Measurements from ENCODE around the gene SYK. TPM values are rescaled to one million over a fixed set of nuclear protein-coding genes. Genes with fewer than 3 reads are reported as not detected.
"Not testable (repeated sequence)": the region's sequence is repeated elsewhere in the genome, so short reads cannot be mapped to it uniquely, and the experiment has no call there.

Gene SYK
- total RNA-seq, 1 donor from 2014 or later: 13.0 TPM

- Mint-ChIP-seq H3K36me3 (peaks cover 4% of the 10 kb centered on the region), H3K27me3 (no peaks in the 10 kb centered on the region), H3K27ac (no peak overlapping the region), H3K9me3 (peaks cover 6% of the 10 kb centered on the region), H3K4me3 (no peak overlapping the region), H3K4me1 (ENCODE audit: unreplicated experiment) (peaks cover 13% of the 10 kb centered on the region)
- TF ChIP-seq CTCF (conservative IDR thresholded peaks at IDR 0.05): no peak
- DNase-seq (ENCODE audit: extremely low spot score, unreplicated experiment): no peak
Measured at GRCh38 chr9:90818279-90818678, 16.7 kb downstream of the SYK start.

GRCh38 chr9:90820406-90820805 lies 18.8 kb downstream of the SYK start:
- H3K4me3 Mint-ChIP-seq; H3K27me3 Mint-ChIP-seq; H3K4me1 Mint-ChIP-seq (ENCODE audit: unreplicated experiment); H3K27ac Mint-ChIP-seq; H3K9me3 Mint-ChIP-seq; H3K36me3 Mint-ChIP-seq; DNase-seq (ENCODE audit: extremely low spot score, unreplicated experiment): not testable (repeated sequence)

GRCh38 chr9:90821236-90821635 lies 19.6 kb downstream of the SYK start:
- not testable (repeated sequence) for H3K27ac Mint-ChIP-seq; DNase-seq (ENCODE audit: extremely low spot score, unreplicated experiment); H3K27me3 Mint-ChIP-seq; H3K4me1 Mint-ChIP-seq (ENCODE audit: unreplicated experiment); H3K9me3 Mint-ChIP-seq; H3K4me3 Mint-ChIP-seq; H3K36me3 Mint-ChIP-seq

GRCh38 chr9:90821697-90822096 lies 20.1 kb downstream of the SYK start:
- Mint-ChIP-seq H3K27ac (no peak overlapping the region), H3K9me3 (peaks cover 6% of the 10 kb centered on the region), H3K4me3 (no peak overlapping the region), H3K4me1 (ENCODE audit: unreplicated experiment) (no peaks in the 10 kb centered on the region), H3K36me3 (peaks cover under 1% of the 10 kb centered on the region), H3K27me3 (no peaks in the 10 kb centered on the region)
- no peak for DNase-seq (ENCODE audit: extremely low spot score, unreplicated experiment)
- no peak for TF ChIP-seq CTCF (conservative IDR thresholded peaks at IDR 0.05)

- no peaks in the 10 kb centered on the region for H3K27me3 Mint-ChIP-seq
- no peak overlapping the region for H3K27ac Mint-ChIP-seq
- no peak for TF ChIP-seq CTCF (conservative IDR thresholded peaks at IDR 0.05)
- no peak overlapping the region for H3K4me3 Mint-ChIP-seq
- no peaks in the 10 kb centered on the region for H3K4me1 Mint-ChIP-seq (ENCODE audit: unreplicated experiment)
- peaks cover 6% of the 10 kb centered on the region for H3K9me3 Mint-ChIP-seq
- no peak for DNase-seq (ENCODE audit: extremely low spot score, unreplicated experiment)
- H3K36me3 Mint-ChIP-seq: no peaks in the 10 kb centered on the region
Measured at GRCh38 chr9:90822866-90823265, 21.2 kb downstream of the SYK start.

- TF ChIP-seq CTCF (conservative IDR thresholded peaks at IDR 0.05): no peak
- Mint-ChIP-seq H3K4me3 (no peak overlapping the region), H3K36me3 (no peaks in the 10 kb centered on the region), H3K27ac (no peak overlapping the region), H3K9me3 (peaks cover 6% of the 10 kb centered on the region), H3K4me1 (ENCODE audit: unreplicated experiment) (no peaks in the 10 kb centered on the region), H3K27me3 (no peaks in the 10 kb centered on the region)
- no peak for DNase-seq (ENCODE audit: extremely low spot score, unreplicated experiment)
Measured at GRCh38 chr9:90825586-90825985, 24.0 kb downstream of the SYK start.

- no peak for TF ChIP-seq CTCF (conservative IDR thresholded peaks at IDR 0.05)
- H3K4me1 Mint-ChIP-seq (ENCODE audit: unreplicated experiment): peaks cover 5% of the 10 kb centered on the region
- H3K9me3 Mint-ChIP-seq: peaks cover 6% of the 10 kb centered on the region
- H3K27ac Mint-ChIP-seq: no peak overlapping the region
- DNase-seq (ENCODE audit: extremely low spot score, unreplicated experiment): no peak
- H3K27me3 Mint-ChIP-seq: no peaks in the 10 kb centered on the region
- no peak overlapping the region for H3K4me3 Mint-ChIP-seq
- H3K36me3 Mint-ChIP-seq: no peaks in the 10 kb centered on the region
Measured at GRCh38 chr9:90826326-90827020, 24.9 kb downstream of the SYK start.

Measured in type B pancreatic cell (in vitro differentiated cells).